Neural progenitor cell (in vitro differentiated cells): Measurements from ENCODE around the gene AUH. TPM values are rescaled to one million over a fixed set of nuclear protein-coding genes. Genes with fewer than 3 reads are reported as not detected.

Source experiments
- DNase-seq: peaks from one replicate; pipeline ENCODE4 v3.0.0-alpha.2; 2016; ENCODE audit warnings: low spot score
- H2AFZ ChIP-seq: fragments of 200-600 bp; sonication (generic); replicated peaks from 2 replicates; pipeline ENCODE4 v1.6.1; 2016; ENCODE audit warnings: antibody characterized with exemption
- H3F3A ChIP-seq: fragments of 200-600 bp; sonication (generic); 2 replicates; pipeline ENCODE4 v1.6.1; 2016; ENCODE audit warnings: antibody characterized with exemption, low read depth
- H3K27ac ChIP-seq: fragments of 200-600 bp; sonication (generic); 2 replicates; pipeline ENCODE4 v1.5.1; 2016; ENCODE audit warnings: mild to moderate bottlenecking
- H3K27me3 ChIP-seq: fragments of 200-600 bp; sonication (generic); 2 replicates; pipeline ENCODE4 v1.6.1; 2016; ENCODE audit warnings: mild to moderate bottlenecking, moderate library complexity
- H3K36me3 ChIP-seq: fragments of 200-600 bp; sonication (generic); 2 replicates; pipeline ENCODE4 v1.5.1; 2016
- H3K4me1 ChIP-seq: fragments of 200-600 bp; sonication (generic); 2 replicates; pipeline ENCODE4 v1.6.1; 2016; ENCODE audit warnings: mixed run types
- H3K4me2 ChIP-seq: fragments of 200-600 bp; sonication (generic); 2 replicates; pipeline ENCODE4 v1.6.1; 2016
- H3K4me3 ChIP-seq: fragments of 200-600 bp; sonication (generic); 2 replicates; pipeline ENCODE4 v1.5.1; 2016
- H3K79me2 ChIP-seq: fragments of 200-600 bp; sonication (generic); 2 replicates; pipeline ENCODE4 v1.6.1; 2016; ENCODE audit warnings: low read depth
- H3K9ac ChIP-seq: fragments of 200-600 bp; sonication (generic); 2 replicates; pipeline ENCODE4 v1.6.1; 2016
- H3K9me3 ChIP-seq: fragments of 200-600 bp; sonication (generic); 2 replicates; pipeline ENCODE4 v1.5.1; 2016; ENCODE audit warnings: low read depth
- H4K20me1 ChIP-seq: fragments of 200-600 bp; sonication (generic); 2 replicates; pipeline ENCODE4 v1.6.1; 2016; ENCODE audit warnings: low read depth
- H3K27ac Mint-ChIP-seq: 3 replicates; pipeline ENCODE4 v1.8.0; 2021; ENCODE audit warnings: mixed read lengths
- H3K27me3 Mint-ChIP-seq: 2 replicates; pipeline ENCODE4 v1.8.0; 2022; ENCODE audit warnings: low read depth, mild to moderate bottlenecking, inconsistent platforms, moderate library complexity, mixed read lengths; ENCODE audit not compliant: insufficient read depth
- H3K36me3 Mint-ChIP-seq: 3 replicates; pipeline ENCODE4 v1.8.0; 2021; ENCODE audit warnings: mixed read lengths
- H3K4me1 Mint-ChIP-seq: 3 replicates; pipeline ENCODE4 v1.8.0; 2021; ENCODE audit warnings: mixed read lengths
- H3K4me3 Mint-ChIP-seq: 3 replicates; pipeline ENCODE4 v1.8.0; 2021; ENCODE audit warnings: mild to moderate bottlenecking, moderate library complexity, mixed read lengths
- H3K9me3 Mint-ChIP-seq: 3 replicates; pipeline ENCODE4 v1.8.0; 2020; ENCODE audit warnings: mixed read lengths
- CTCF ChIP-seq: fragments of 200-600 bp; sonication (generic); IDR thresholded peaks from 2 replicates; pipeline ENCODE4 v1.5.1; 2017; ENCODE audit warnings: antibody characterized with exemption, mild to moderate bottlenecking
- EZH2 ChIP-seq: fragments of 200-600 bp; sonication (generic); IDR thresholded peaks from 2 replicates; pipeline ENCODE4 v1.6.1; 2017; ENCODE audit warnings: antibody characterized with exemption, mild to moderate bottlenecking, moderate library complexity
- EZH2phosphoT487 ChIP-seq: fragments of 200-600 bp; sonication (generic); IDR thresholded peaks from 2 replicates; pipeline ENCODE4 v1.6.1; 2017; ENCODE audit warnings: antibody characterized with exemption
- total RNA-seq: library from RNA; depleted of rRNA; stranded (reverse); fragments of >200 nt; gene quantifications from 2 replicates; pipeline ENCODE4 v1.2.3, GENCODE V29; 2015; ENCODE audit warnings: low replicate concordance

AUH gene
- total RNA-seq, 1 donor from 2014 or later: 17.3 TPM

GRCh38 chr9:91315191-91315590, 46.5 kb downstream of the AUH start:
- no peaks in the 10 kb centered on the region for H3K79me2 ChIP-seq
- Mint-ChIP-seq H3K27me3 (no peaks in the 10 kb centered on the region), H3K27ac (no peak overlapping the region), H3K9me3 (no peaks in the 10 kb centered on the region), H3K4me1 (peaks cover 5% of the 10 kb centered on the region), H3K4me3 (no peak overlapping the region), H3K36me3 (peaks cover 11% of the 10 kb centered on the region)
- no peaks in the 10 kb centered on the region for H3K9me3 ChIP-seq
- TF ChIP-seq CTCF: no peak
- no peak for TF ChIP-seq EZH2
- TF ChIP-seq EZH2phosphoT487: no peak
- H3K27me3 ChIP-seq: no peaks in the 10 kb centered on the region
- H3K36me3 ChIP-seq: peaks cover 3% of the 10 kb centered on the region
- no peak overlapping the region for H3K9ac ChIP-seq
- H4K20me1 ChIP-seq: no peaks in the 10 kb centered on the region
- H3K4me2 ChIP-seq: no peak overlapping the region
- H3F3A ChIP-seq: no peaks in the 10 kb centered on the region
- H3K4me1 ChIP-seq: peaks cover 25% of the 10 kb centered on the region
- DNase-seq: no peak
- H3K27ac ChIP-seq: no peak overlapping the region
- H2AFZ ChIP-seq: no peak overlapping the region
- H3K4me3 ChIP-seq: no peak overlapping the region

GRCh38 chr9:91312717-91313325, 48.9 kb downstream of the AUH start:
- Mint-ChIP-seq H3K36me3 (peaks cover 13% of the 10 kb centered on the region), H3K27me3 (no peaks in the 10 kb centered on the region)

GRCh38 chr9:91310037-91310436, 51.7 kb downstream of the AUH start:
- Histone ChIP-seq H3K4me2 (no peak overlapping the region), H3K9ac (no peak overlapping the region), H3K9me3 (no peaks in the 10 kb centered on the region), H3K79me2 (no peaks in the 10 kb centered on the region), H4K20me1 (no peaks in the 10 kb centered on the region), H3K27ac (no peak overlapping the region), H2AFZ (no peak overlapping the region), H3F3A (no peaks in the 10 kb centered on the region), H3K36me3 (peaks cover 4% of the 10 kb centered on the region), H3K4me1 (no peaks in the 10 kb centered on the region), H3K27me3 (no peaks in the 10 kb centered on the region), H3K4me3 (no peak overlapping the region)
- Mint-ChIP-seq H3K27me3 (no peaks in the 10 kb centered on the region), H3K9me3 (no peaks in the 10 kb centered on the region), H3K4me1 (no peaks in the 10 kb centered on the region), H3K4me3 (no peak overlapping the region), H3K27ac (no peak overlapping the region), H3K36me3 (peaks cover 11% of the 10 kb centered on the region)
- no peak for TF ChIP-seq EZH2phosphoT487
- DNase-seq: no peak

More at GRCh38 chr9:91312717-91313325, 48.9 kb downstream of the AUH start:
- no peaks in the 10 kb centered on the region for H4K20me1 ChIP-seq
- no peak overlapping the region for H3K4me3 Mint-ChIP-seq
- no peaks in the 10 kb centered on the region for H3K9me3 ChIP-seq
- DNase-seq: no peak
- no peaks in the 10 kb centered on the region for H3K9me3 Mint-ChIP-seq
- no peaks in the 10 kb centered on the region for H3K27me3 ChIP-seq
- no peak overlapping the region for H3K4me2 ChIP-seq
- TF ChIP-seq EZH2: no peak
- H3K4me1 Mint-ChIP-seq: no peaks in the 10 kb centered on the region
- no peak overlapping the region for H2AFZ ChIP-seq
- H3K79me2 ChIP-seq: no peaks in the 10 kb centered on the region
- H3F3A ChIP-seq: no peaks in the 10 kb centered on the region
- H3K4me3 ChIP-seq: no peak overlapping the region
- H3K27ac Mint-ChIP-seq: no peak overlapping the region
- H3K9ac ChIP-seq: no peak overlapping the region
- peaks cover 15% of the 10 kb centered on the region for H3K4me1 ChIP-seq
- peaks cover 4% of the 10 kb centered on the region for H3K36me3 ChIP-seq
- no peak overlapping the region for H3K27ac ChIP-seq

- Histone ChIP-seq H3K27ac (no peak overlapping the region), H3K4me3 (no peak overlapping the region), H3K36me3 (peaks cover 4% of the 10 kb centered on the region), H3F3A (no peaks in the 10 kb centered on the region), H2AFZ (no peak overlapping the region), H3K4me1 (no peaks in the 10 kb centered on the region), H3K27me3 (no peaks in the 10 kb centered on the region), H3K4me2 (no peak overlapping the region), H3K9ac (no peak overlapping the region), H4K20me1 (no peaks in the 10 kb centered on the region), H3K9me3 (no peaks in the 10 kb centered on the region), H3K79me2 (no peaks in the 10 kb centered on the region)
- H3K9me3 Mint-ChIP-seq: no peaks in the 10 kb centered on the region
- peaks cover 14% of the 10 kb centered on the region for H3K36me3 Mint-ChIP-seq
- DNase-seq: no peak
- H3K4me3 Mint-ChIP-seq: no peak overlapping the region
- no peaks in the 10 kb centered on the region for H3K4me1 Mint-ChIP-seq
- no peak for TF ChIP-seq EZH2
- no peak for TF ChIP-seq EZH2phosphoT487
- no peak for TF ChIP-seq CTCF
- no peak overlapping the region for H3K27ac Mint-ChIP-seq
- no peaks in the 10 kb centered on the region for H3K27me3 Mint-ChIP-seq
Observed at GRCh38 chr9:91308191-91308590, 53.5 kb downstream of the AUH start.
